ENCODE results near the gene SIRT6. TPM values are rescaled to one million over a fixed set of nuclear protein-coding genes. Genes with fewer than 3 reads are reported as not detected.
"Not testable (repeated sequence)": the region's sequence is repeated elsewhere in the genome, so short reads cannot be mapped to it uniquely, and the experiment has no call there.

Gene SIRT6
- total RNA-seq, 6 experiments from 2014 or later: 7.9 to 21.6 (median 10.0) TPM

GRCh38 chr19:4134351-4134750 lies 48.0 kb downstream of the SIRT6 start:
- peaks cover 0 to 14% (median 0%) of the 10 kb centered on the region in 4 donors for H3K4me1 ChIP-seq
- H3K4me3 ChIP-seq: no peak overlapping the region
- no peak overlapping the region for H3K27ac ChIP-seq
- H3K27me3 ChIP-seq: no peaks in the 10 kb centered on the region
- intact Hi-C loops (cut with DNase I): no loop called here
- TF ChIP-seq CTCF (IDR thresholded peaks at IDR 0.05) (no peak), POLR2A (IDR thresholded peaks at IDR 0.05) (no peak)
- H3K9me3 ChIP-seq: no peaks in the 10 kb centered on the region
- ATAC-seq (peak; percentile 47 to 66 (median 56)), DNase-seq (no peak)
- WGBS (ENCODE audit: insufficient coverage, low coverage, low lambda C conversion rate, missing lambda C conversion rate): 15% methylated on average over 4 of the region's 6 CpGs
- no peaks in the 10 kb centered on the region for H3K36me3 ChIP-seq

GRCh38 chr19:4130744-4131438 lies 51.5 kb downstream of the SIRT6 start:
- TF ChIP-seq CTCF (IDR thresholded peaks at IDR 0.05): no peak
- no peak for TF ChIP-seq POLR2A (IDR thresholded peaks at IDR 0.05)
- Histone ChIP-seq H3K9me3 (no peaks in the 10 kb centered on the region), H3K27me3 (no peaks in the 10 kb centered on the region), H3K36me3 (no peaks in the 10 kb centered on the region), H3K4me3 (no peak overlapping the region), H3K27ac (no peak overlapping the region), H3K4me1 (peaks cover 0 to 6% (median 0%) of the 10 kb centered on the region in 4 donors)
- ATAC-seq (peak in 3 of 4 donors; percentile 11 to 42 (median 30)), DNase-seq (no peak)
- WGBS (ENCODE audit: insufficient coverage, low coverage, low lambda C conversion rate, missing lambda C conversion rate): 33% methylated on average over 8 of the region's 8 CpGs
- intact Hi-C loops (cut with DNase I): no loop called here

- H3K36me3 ChIP-seq; ATAC-seq; DNase-seq; intact Hi-C loops (cut with DNase I); H3K4me3 ChIP-seq; H3K27ac ChIP-seq; H3K9me3 ChIP-seq; H3K27me3 ChIP-seq: not testable (repeated sequence)
- peaks cover 0 to 12% (median 2%) of the 10 kb centered on the region in 4 donors for H3K4me1 ChIP-seq
- WGBS (ENCODE audit: insufficient coverage, low coverage, low lambda C conversion rate, missing lambda C conversion rate): 85% methylated on average over 4 of the region's 7 CpGs
These were observed 53.3 kb downstream of the SIRT6 start for GRCh38 chr19:4129050-4129449.

GRCh38 chr19:4127322-4127721 lies 55.0 kb downstream of the SIRT6 start:
- not testable (repeated sequence) for ATAC-seq, DNase-seq

GRCh38 chr19:4124638-4125037 lies 57.7 kb downstream of the SIRT6 start:
- peak overlapping the region in 2 of 3 donors; percentile 65 to 73 for H3K4me3 ChIP-seq
- intact Hi-C loops (cut with DNase I): no loop called here
- DNase-seq (no peak), ATAC-seq (no peak)
- H3K27ac ChIP-seq: peak overlapping the region in 2 of 3 donors; percentile 3 to 63
- WGBS (ENCODE audit: insufficient coverage, low coverage, low lambda C conversion rate, missing lambda C conversion rate): 47% methylated on average over 8 of the region's 8 CpGs
- no peaks in the 10 kb centered on the region for H3K36me3 ChIP-seq
- no peaks in the 10 kb centered on the region for H3K27me3 ChIP-seq
- no peak for TF ChIP-seq POLR2A (IDR thresholded peaks at IDR 0.05)
- no peak for TF ChIP-seq CTCF (IDR thresholded peaks at IDR 0.05)
- H3K9me3 ChIP-seq: no peaks in the 10 kb centered on the region
- peaks cover 0 to 13% (median 5%) of the 10 kb centered on the region in 4 donors for H3K4me1 ChIP-seq

More at GRCh38 chr19:4127322-4127721, 55.0 kb downstream of the SIRT6 start:
- 56% methylated on average over 4 of the region's 4 CpGs for WGBS (ENCODE audit: insufficient coverage, low coverage, low lambda C conversion rate, missing lambda C conversion rate)
- H3K4me1 ChIP-seq: peaks cover 0 to 20% (median 5%) of the 10 kb centered on the region in 4 donors
- H3K27ac ChIP-seq; H3K27me3 ChIP-seq; H3K36me3 ChIP-seq; intact Hi-C loops (cut with DNase I); H3K4me3 ChIP-seq; H3K9me3 ChIP-seq: not testable (repeated sequence)

Small RNAs within 50 kb of the gene (small RNA-seq; reads per million reads assigned to genes)
- 0 reads per million in 2 experiments for gene RF00017

Other genes with a start within 250 kb of the SIRT6 start
- under 1 TPM in 1 of 6 experiments, not detected in 5; 0.17 TPM for gene NMRK2, start 249.5 kb downstream of the SIRT6 start, total RNA-seq
- gene DAPK3, start 211.5 kb downstream of the SIRT6 start, total RNA-seq: 10 to 100 TPM; 13.1 to 63.7 (median 24.9) TPM
- 1,000 to 10,000 TPM in 4 of 6 experiments, 100 to 1,000 TPM in 2; 933 to 1,231 (median 1,031) TPM for gene EEF2, start 197.1 kb downstream of the SIRT6 start, total RNA-seq
- gene PIAS4, start 174.8 kb downstream of the SIRT6 start, total RNA-seq: 10 to 100 TPM in 5 of 6 experiments, 1 to 10 TPM in 1; 9.9 to 20.0 (median 14.9) TPM
- 10 to 100 TPM; 19.0 to 38.5 (median 27.7) TPM for gene ZBTB7A, start 115.7 kb downstream of the SIRT6 start, total RNA-seq
- 10 to 100 TPM; 50.2 to 75.7 (median 59.8) TPM for gene MAP2K2, start 58.4 kb downstream of the SIRT6 start, total RNA-seq
- 100 to 1,000 TPM in 4 of 6 experiments, 10 to 100 TPM in 2; 50.5 to 368 (median 199) TPM for gene CREB3L3, start 28.9 kb downstream of the SIRT6 start, total RNA-seq
- 1 to 10 TPM; 1.2 to 4.8 (median 2.7) TPM for gene ANKRD24, start 126 bp upstream of the SIRT6 start, total RNA-seq
- gene EBI3, start 47.0 kb upstream of the SIRT6 start, total RNA-seq: 1 to 10 TPM in 5 of 6 experiments, under 1 TPM in 1; 0.73 to 4.1 (median 2.0) TPM
- gene YJU2, start 64.5 kb upstream of the SIRT6 start, total RNA-seq: 10 to 100 TPM in 1 of 6 experiments, 1 to 10 TPM in 5; 6.4 to 14.1 (median 8.9) TPM
- 1 to 10 TPM; 1.7 to 9.7 (median 6.4) TPM for gene SHD, start 96.7 kb upstream of the SIRT6 start, total RNA-seq
- under 1 TPM in 2 of 6 experiments, not detected in 4; 0.24 to 0.32 TPM for gene TMIGD2, start 119.8 kb upstream of the SIRT6 start, total RNA-seq
- 1 to 10 TPM in 1 of 6 experiments, under 1 TPM in 3, not detected in 2; 0.19 to 2.2 (median 0.52) TPM for gene FSD1, start 122.0 kb upstream of the SIRT6 start, total RNA-seq
- gene STAP2, start 156.3 kb upstream of the SIRT6 start, total RNA-seq: 10 to 100 TPM; 21.4 to 51.5 (median 43.0) TPM
- gene MPND, start 161.0 kb upstream of the SIRT6 start, total RNA-seq: 10 to 100 TPM in 5 of 6 experiments, 1 to 10 TPM in 1; 6.4 to 21.7 (median 19.6) TPM
- gene SH3GL1, start 218.0 kb upstream of the SIRT6 start, total RNA-seq: 10 to 100 TPM; 22.6 to 47.7 (median 25.2) TPM
- 1 to 10 TPM; 3.1 to 9.2 (median 3.5) TPM for gene CHAF1A, start 220.1 kb upstream of the SIRT6 start, total RNA-seq